Choroid plexus epithelial cell (primary cell): ENCODE results near the gene PRRC2C.
A peak's percentile ranks its signal among the peaks of the same experiment; 100 is the strongest.

Source experiments
- DNase-seq: peaks from one replicate; pipeline ENCODE4 v3.0.0-alpha.2; 2010; ENCODE audit warnings: low read depth
- H3K4me3 ChIP-seq: 2 replicates; pipeline ENCODE4 v1.5.1; 2011; ENCODE audit warnings: low read depth, mild to moderate bottlenecking, control low read depth, low read length, moderate library complexity
- CTCF ChIP-seq: conservative IDR thresholded peaks from 2 replicates; pipeline ENCODE4 v1.5.1; 2011; ENCODE audit warnings: low read depth, mild to moderate bottlenecking, control low read depth, inconsistent platforms, low read length, moderate library complexity

Gene PRRC2C

GRCh38 chr1:171627020-171627419 is 141.7 kb downstream of the PRRC2C start:
- TF ChIP-seq CTCF: no peak
- DNase-seq: no peak
- no peak overlapping the region for H3K4me3 ChIP-seq

- TF ChIP-seq CTCF: no peak
- H3K4me3 ChIP-seq: no peak overlapping the region
- no peak for DNase-seq
Observed at GRCh38 chr1:171628225-171628624, 142.9 kb downstream of the PRRC2C start.

GRCh38 chr1:171635661-171636060 is 150.3 kb downstream of the PRRC2C start:
- no peak overlapping the region for H3K4me3 ChIP-seq
- no peak for DNase-seq
- TF ChIP-seq CTCF: no peak

- TF ChIP-seq CTCF: no peak
- H3K4me3 ChIP-seq: no peak overlapping the region
- DNase-seq: peak; percentile 9
Observed at GRCh38 chr1:171636141-171636540, 150.8 kb downstream of the PRRC2C start.

GRCh38 chr1:171637928-171638576 is 152.7 kb downstream of the PRRC2C start:
- no peak for TF ChIP-seq CTCF
- no peak for DNase-seq
- no peak overlapping the region for H3K4me3 ChIP-seq

GRCh38 chr1:171640225-171640624 is 154.9 kb downstream of the PRRC2C start:
- no peak for DNase-seq
- no peak overlapping the region for H3K4me3 ChIP-seq
- no peak for TF ChIP-seq CTCF

GRCh38 chr1:171641076-171641864 is 155.9 kb downstream of the PRRC2C start:
- TF ChIP-seq CTCF: no peak
- no peak overlapping the region for H3K4me3 ChIP-seq
- no peak for DNase-seq
